NCI-H345 treated with DMSO at 0.1 percent for 48 hours (cell line): Measurements from ENCODE around the gene CALHM3.
"Not testable (repeated sequence)": the region's sequence is repeated elsewhere in the genome, so short reads cannot be mapped to it uniquely, and the experiment has no call there.

Experiments
- DNase-seq: peaks from one replicate; lab custom pipeline; 2025; ENCODE audit not compliant: unreplicated experiment; lab: John Stamatoyannopoulos, UW

Gene CALHM3

GRCh38 chr10:103502849-103503660 is 24.0 kb upstream of the CALHM3 start:
- DNase-seq, result no peak

GRCh38 chr10:103501186-103501585 is 22.1 kb upstream of the CALHM3 start:
- DNase-seq, result no peak

GRCh38 chr10:103500481-103500880 is 21.4 kb upstream of the CALHM3 start:
- DNase-seq, result no peak

GRCh38 chr10:103499881-103500280 is 20.8 kb upstream of the CALHM3 start:
- DNase-seq, result no peak

- DNase-seq, result peak; percentile 48
Observed at GRCh38 chr10:103498936-103499638, 20.0 kb upstream of the CALHM3 start.

GRCh38 chr10:103497161-103497915 is 18.3 kb upstream of the CALHM3 start:
- no peak for DNase-seq

- DNase-seq, result no peak
Observed at GRCh38 chr10:103495321-103495720, 16.3 kb upstream of the CALHM3 start.

GRCh38 chr10:103493916-103494877 is 15.2 kb upstream of the CALHM3 start:
- no peak for DNase-seq

GRCh38 chr10:103493362-103493915 is 14.4 kb upstream of the CALHM3 start, which contains the start of gene NEURL1:
NEURL1 (plus strand) TSS chr10:103493705; CDS start chr10:103494388, 683 bp downstream.
- no peak for DNase-seq

GRCh38 chr10:103492655-103493261 is 13.7 kb upstream of the CALHM3 start:
- no peak for DNase-seq

GRCh38 chr10:103491729-103492364 is 12.8 kb upstream of the CALHM3 start:
- DNase-seq, result no peak

- no peak for DNase-seq
Observed at GRCh38 chr10:103490986-103491314, 11.9 kb upstream of the CALHM3 start.

GRCh38 chr10:103487410-103487708 is 8.3 kb upstream of the CALHM3 start:
- DNase-seq, result no peak

GRCh38 chr10:103486635-103487409 is 7.8 kb upstream of the CALHM3 start:
- DNase-seq, result not testable (repeated sequence)

- DNase-seq, result peak; percentile 26
Observed at GRCh38 chr10:103481974-103482531, 3.0 kb upstream of the CALHM3 start.

- no peak for DNase-seq
Observed at GRCh38 chr10:103480521-103480920, 1.5 kb upstream of the CALHM3 start.

GRCh38 chr10:103478671-103479070 is 369 bp downstream of the CALHM3 start:
- no peak for DNase-seq

- DNase-seq, result no peak
Observed at GRCh38 chr10:103476046-103476768, 2.8 kb downstream of the CALHM3 start.
